PFSK-1 (cell line): ENCODE measurements around the gene LDLRAD4.

Experiments
- FOXP2 ChIP-seq: optimal IDR thresholded peaks from 2 replicates; pipeline ENCODE3; 2011; ENCODE audit warnings: borderline replicate concordance, control low read depth, inconsistent platforms; ENCODE audit not compliant: insufficient read depth; ENCODE audit errors: extremely low read length, extremely low read depth
- POLR2AphosphoS5 ChIP-seq: IDR thresholded peaks from 2 replicates; pipeline ENCODE4 v1.6.1; 2012; ENCODE audit warnings: low read depth, mild to moderate bottlenecking, control low read depth, low read length, moderate library complexity
- REST ChIP-seq, 2 experiments: IDR thresholded peaks; 2 replicates each; pipeline versions ENCODE4 v1.6.1 to v1.8.0; 2011 to 2012; ENCODE audit warnings: low read depth in 2 of 2, low read length in 2 of 2, control low read depth in 1 of 2, inconsistent platforms in 1 of 2, mild to moderate bottlenecking in 1 of 2, moderate library complexity in 1 of 2; ENCODE audit not compliant: insufficient read depth in 1 of 2
- SIN3A ChIP-seq: IDR thresholded peaks from 2 replicates; pipeline ENCODE4 v1.6.1; 2012; ENCODE audit warnings: mild to moderate bottlenecking, low read length, moderate library complexity, borderline replicate concordance; ENCODE audit not compliant: insufficient read depth
- TAF1 ChIP-seq: IDR thresholded peaks from 2 replicates; pipeline ENCODE4 v1.6.1; 2012; ENCODE audit warnings: low read length, control low read depth, borderline replicate concordance; ENCODE audit not compliant: insufficient read depth

LDLRAD4 gene

DNA sequence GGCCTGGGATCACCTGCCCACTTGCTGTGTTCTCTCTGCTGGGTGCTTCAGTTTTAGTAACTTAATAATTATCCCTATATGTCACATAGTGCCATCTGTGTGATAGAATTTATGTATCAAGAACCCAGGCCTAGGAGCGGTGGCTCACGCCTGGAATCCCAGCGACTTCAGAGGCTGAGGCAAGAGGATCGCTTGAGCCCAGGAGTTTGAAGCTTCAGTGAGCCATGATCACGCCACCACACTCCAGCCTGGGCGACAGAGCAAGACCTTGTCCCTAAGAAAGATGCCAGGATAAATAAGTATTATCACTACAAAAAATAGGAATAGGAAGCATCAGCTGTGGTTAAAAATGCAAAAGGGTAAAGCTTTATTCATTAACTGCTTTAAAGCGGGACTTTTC, 267.0 kb downstream of the LDLRAD4 start:
- TF ChIP-seq TAF1 (no peak), REST (IDR thresholded peaks at IDR 0.05; ENCODE audit: insufficient read depth in 1 of 2, low read depth in 2 of 2, low read length in 2 of 2) (no peak), POLR2AphosphoS5 (no peak), FOXP2 (no peak), SIN3A (no peak)

GRCh38 chr18:13486284-13486683, 267.7 kb downstream of the LDLRAD4 start:
- TF ChIP-seq REST (IDR thresholded peaks at IDR 0.05; ENCODE audit: insufficient read depth in 1 of 2, low read depth in 2 of 2, low read length in 2 of 2) (no peak), FOXP2 (no peak), POLR2AphosphoS5 (no peak), TAF1 (no peak), SIN3A (no peak)

DNA sequence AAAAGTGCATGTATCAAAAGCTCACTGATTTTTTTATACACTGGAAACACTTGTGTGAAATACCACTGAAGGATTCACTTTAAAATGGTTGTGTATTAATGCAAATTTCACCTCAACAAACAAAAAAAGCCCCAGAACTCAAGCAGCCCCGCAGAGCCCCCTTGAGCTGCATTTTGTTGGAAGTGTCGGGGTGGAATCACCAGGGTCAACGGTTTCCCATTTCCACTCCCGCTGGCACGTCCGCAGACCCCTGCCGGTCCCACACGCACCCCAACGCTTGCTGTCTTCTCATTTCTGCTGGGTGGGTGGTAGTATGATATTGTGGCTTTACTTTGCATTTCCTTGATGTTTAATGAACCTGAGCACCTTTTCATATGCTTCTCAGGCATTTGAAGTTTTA, 268.1 kb downstream of the LDLRAD4 start:
- TF ChIP-seq REST (IDR thresholded peaks at IDR 0.05; ENCODE audit: insufficient read depth in 1 of 2, low read depth in 2 of 2, low read length in 2 of 2) (no peak), SIN3A (no peak), FOXP2 (no peak), POLR2AphosphoS5 (no peak), TAF1 (no peak)

DNA sequence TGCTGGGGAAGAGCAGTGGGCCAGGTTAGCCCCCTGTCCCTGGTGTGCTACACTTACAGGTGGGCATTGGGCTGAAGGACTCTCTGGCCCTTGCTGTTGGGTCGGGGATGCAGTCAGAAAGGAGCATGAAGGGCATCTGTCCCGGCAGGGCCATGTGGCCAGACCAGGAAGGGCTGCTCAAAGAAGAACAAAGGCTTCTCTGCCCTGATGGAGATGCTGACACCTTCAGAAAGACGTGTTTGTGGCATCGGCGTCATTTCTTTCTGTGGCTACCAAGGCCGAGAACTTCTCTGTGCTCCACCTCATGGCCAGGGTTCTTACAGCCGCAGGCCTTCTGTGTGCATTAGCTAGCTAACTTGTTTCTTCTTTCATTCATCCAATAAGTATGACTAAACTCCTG, 268.7 kb downstream of the LDLRAD4 start:
- no peak for TF ChIP-seq REST (IDR thresholded peaks at IDR 0.05; ENCODE audit: insufficient read depth in 1 of 2, low read depth in 2 of 2, low read length in 2 of 2)
- TF ChIP-seq FOXP2, result no peak
- no peak for TF ChIP-seq SIN3A
- no peak for TF ChIP-seq TAF1
- TF ChIP-seq POLR2AphosphoS5, result no peak

DNA sequence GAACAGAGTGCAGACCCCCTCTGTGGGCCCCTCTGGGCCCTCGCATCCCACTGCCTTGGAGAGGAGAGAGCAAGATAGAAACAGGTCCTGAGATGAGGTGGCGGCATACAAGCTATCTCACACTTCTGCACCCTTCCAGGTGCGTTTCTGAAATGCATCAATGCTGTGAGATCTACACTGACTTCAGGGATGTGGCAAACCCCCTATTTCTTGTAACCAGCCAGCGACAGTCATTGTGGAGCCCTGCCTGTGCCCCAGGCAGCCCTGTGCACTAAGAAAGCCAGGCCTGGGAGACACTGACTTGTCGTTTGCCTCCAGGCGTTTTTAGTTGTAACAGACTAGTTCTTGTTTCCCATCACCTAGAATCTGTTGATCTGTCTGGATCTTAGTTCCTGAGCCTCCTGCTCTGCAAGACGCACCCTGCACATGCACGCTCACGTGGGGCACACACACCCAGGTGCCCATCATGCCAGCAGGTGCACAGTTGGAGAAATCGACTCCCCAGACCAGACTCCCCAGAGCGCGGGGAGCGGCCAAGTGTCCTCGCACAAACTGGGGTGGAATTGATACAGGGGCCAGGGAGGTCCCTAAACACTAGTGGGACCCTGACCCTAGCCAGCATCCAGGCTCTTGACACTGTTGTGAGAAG, 269.8 kb downstream of the LDLRAD4 start:
- TF ChIP-seq SIN3A (no peak), POLR2AphosphoS5 (no peak), FOXP2 (no peak), REST (IDR thresholded peaks at IDR 0.05; ENCODE audit: insufficient read depth in 1 of 2, low read depth in 2 of 2, low read length in 2 of 2) (no peak), TAF1 (no peak)
